Measurements from ENCODE around the gene CARTPT. TPM values are rescaled to one million over a fixed set of nuclear protein-coding genes. Genes with fewer than 3 reads are reported as not detected.

Gene CARTPT
- not detected for total RNA-seq
- not detected for polyA plus RNA-seq
- total RNA-seq = 0 to 0.07 (median 0) reads per million in 6 experiments

DNA sequence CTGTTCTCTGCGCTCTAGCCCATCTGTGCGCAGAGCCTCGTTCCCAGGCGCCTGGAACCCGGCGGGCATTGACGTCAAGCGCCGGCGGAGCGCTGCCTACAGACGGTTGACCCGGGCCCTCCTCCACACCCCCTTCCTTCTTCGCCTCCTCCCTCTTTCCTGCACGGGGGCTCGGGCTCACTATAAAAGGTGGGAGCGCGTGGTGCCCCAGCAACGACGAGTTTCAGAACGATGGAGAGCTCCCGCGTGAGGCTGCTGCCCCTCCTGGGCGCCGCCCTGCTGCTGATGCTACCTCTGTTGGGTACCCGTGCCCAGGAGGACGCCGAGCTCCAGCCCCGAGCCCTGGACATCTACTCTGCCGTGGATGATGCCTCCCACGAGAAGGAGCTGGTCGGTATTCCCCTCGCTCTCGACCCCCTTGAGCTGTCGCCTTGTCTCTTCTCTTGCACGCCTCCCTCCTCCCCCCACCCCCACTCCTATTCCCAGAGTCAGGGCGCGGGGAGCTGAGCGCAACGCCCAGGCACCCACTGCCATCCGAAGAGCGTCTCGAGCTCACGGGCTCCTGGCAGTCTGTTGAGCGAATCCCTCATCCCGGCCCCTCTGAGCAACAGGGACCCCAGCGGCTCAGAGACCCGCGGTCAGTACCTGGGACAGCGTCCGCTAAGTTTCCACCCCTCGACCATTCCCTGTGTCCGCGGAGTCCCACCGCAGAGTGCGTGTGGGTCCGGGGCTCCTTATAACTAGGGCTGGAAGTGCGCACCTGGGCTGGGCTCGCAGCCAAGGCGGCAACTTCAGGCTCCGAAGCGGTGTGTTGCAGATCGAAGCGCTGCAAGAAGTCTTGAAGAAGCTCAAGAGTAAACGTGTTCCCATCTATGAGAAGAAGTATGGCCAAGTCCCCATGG lies at the start of gene CARTPT:
Gene CARTPT (plus strand): TSS at position 213 of the 902 bp plus-strand sequence. CDS start 19 bp downstream, at position 232.
- Mint-ChIP-seq H3K27me3 (peaks cover 49 to 75% (median 57%) of the 10 kb centered on the region in 5 donors), H3K4me3 (no peak within 1 kb of the TSS), H3K27ac (no peak within 1 kb of the TSS), H3K36me3 (no peaks in the 10 kb centered on the region), H3K9me3 (peaks cover 0 to 4% (median 0%) of the 10 kb centered on the region in 9 donors), H3K4me1 (peaks cover 0 to 8% (median 5%) of the 10 kb centered on the region in 4 donors)
- ATAC-seq (no peak), DNase-seq (no peak)
- POLR2A ChIA-PET = no interaction called here

DNA sequence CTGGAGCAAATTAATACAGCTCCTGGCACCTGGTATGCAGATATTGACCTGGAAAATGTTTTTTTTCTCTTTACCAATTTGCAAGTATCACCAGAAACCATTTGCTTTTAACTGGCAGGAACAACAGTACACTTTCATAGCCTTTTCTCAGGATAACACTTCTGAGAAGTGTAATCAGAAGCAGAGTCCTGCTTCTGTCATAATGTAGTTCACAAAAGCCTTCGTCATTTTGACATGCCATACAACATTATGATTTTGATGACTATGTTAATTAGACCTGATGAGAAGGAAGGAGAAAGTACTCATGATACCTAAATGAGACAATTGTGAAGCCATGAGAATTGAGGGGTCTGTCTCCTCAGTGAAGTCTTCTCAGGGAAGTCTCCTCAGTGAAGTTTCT lies 41.1 kb upstream of the CARTPT start:
- ATAC-seq (no peak), DNase-seq (no peak)
- Mint-ChIP-seq H3K4me3 (no peak overlapping the region), H3K36me3 (no peaks in the 10 kb centered on the region), H3K27me3 (peaks cover 22 to 44% (median 30%) of the 10 kb centered on the region in 5 donors), H3K27ac (no peak overlapping the region), H3K4me1 (no peaks in the 10 kb centered on the region), H3K9me3 (peaks cover 0 to 11% (median 2%) of the 10 kb centered on the region in 9 donors)
- POLR2A ChIA-PET = no interaction called here

- H3K27ac Mint-ChIP-seq = no peak overlapping the region
- no peak for ATAC-seq
- H3K36me3 Mint-ChIP-seq = peaks cover 0 to 12% (median 0%) of the 10 kb centered on the region in 3 donors
- no peak for DNase-seq
- H3K27me3 Mint-ChIP-seq = peaks cover 22 to 62% (median 43%) of the 10 kb centered on the region in 5 donors
- POLR2A ChIA-PET = no interaction called here
- H3K4me3 Mint-ChIP-seq = no peak overlapping the region
- H3K9me3 Mint-ChIP-seq = peaks cover 0 to 14% (median 10%) of the 10 kb centered on the region in 9 donors
- H3K4me1 Mint-ChIP-seq = no peaks in the 10 kb centered on the region
Observed at GRCh38 chr5:71679714-71680113, 39.4 kb upstream of the CARTPT start.

- peaks cover 25 to 65% (median 49%) of the 10 kb centered on the region in 5 donors for H3K27me3 Mint-ChIP-seq
- H3K9me3 Mint-ChIP-seq = peaks cover 2 to 21% (median 15%) of the 10 kb centered on the region in 9 donors
- H3K4me3 Mint-ChIP-seq = no peak overlapping the region
- H3K27ac Mint-ChIP-seq = no peak overlapping the region
- no peak for DNase-seq
- POLR2A ChIA-PET = interaction anchor here (0.6 kb wide), 1 partner anchor 111 kb away, joined by 3 read pairs; no protein-coding TSS in a partner anchor
- H3K36me3 Mint-ChIP-seq = peaks cover 0 to 20% (median 6%) of the 10 kb centered on the region in 3 donors
- no peaks in the 10 kb centered on the region for H3K4me1 Mint-ChIP-seq
- no peak for ATAC-seq
Observed at GRCh38 chr5:71680510-71680909, 38.6 kb upstream of the CARTPT start.

GRCh38 chr5:71681296-71681695 lies 37.8 kb upstream of the CARTPT start:
- ATAC-seq = no peak
- H3K27me3 Mint-ChIP-seq = peaks cover 27 to 68% (median 48%) of the 10 kb centered on the region in 5 donors

DNA sequence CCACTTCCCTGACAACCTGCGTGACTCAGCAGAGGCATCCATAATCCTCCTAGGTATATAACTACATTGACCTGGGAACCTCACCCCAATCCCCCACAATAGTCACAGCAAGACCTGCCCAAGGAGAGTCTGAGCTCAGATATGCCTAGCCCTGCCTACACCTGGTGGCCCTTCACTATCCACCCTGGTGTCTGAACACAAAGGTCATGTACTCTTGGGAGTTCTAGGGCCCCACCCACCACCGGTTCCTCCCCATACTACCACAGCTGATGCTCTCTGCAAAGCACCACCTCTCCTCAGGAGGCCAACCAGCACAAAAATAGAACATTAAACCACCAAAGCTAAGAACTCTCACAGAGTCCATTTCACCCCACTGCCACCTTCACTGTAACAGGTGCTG lies 34.8 kb upstream of the CARTPT start:
- Mint-ChIP-seq H3K27ac (no peak overlapping the region), H3K9me3 (peaks cover 4 to 32% (median 23%) of the 10 kb centered on the region in 9 donors), H3K27me3 (peaks cover 28 to 68% (median 54%) of the 10 kb centered on the region in 5 donors), H3K36me3 (peaks cover 0 to 25% (median 13%) of the 10 kb centered on the region in 3 donors), H3K4me1 (no peaks in the 10 kb centered on the region), H3K4me3 (no peak overlapping the region)
- DNase-seq (no peak), ATAC-seq (no peak)
- POLR2A ChIA-PET = no interaction called here

More at GRCh38 chr5:71681296-71681695, 37.8 kb upstream of the CARTPT start:
- H3K27ac Mint-ChIP-seq = no peak overlapping the region
- peaks cover 0 to 25% (median 13%) of the 10 kb centered on the region in 3 donors for H3K36me3 Mint-ChIP-seq
- POLR2A ChIA-PET = interaction anchor here (0.6 kb wide), 1 partner anchor 111 kb away, joined by 3 read pairs; no protein-coding TSS in a partner anchor
- no peak overlapping the region for H3K4me3 Mint-ChIP-seq
- H3K4me1 Mint-ChIP-seq = no peaks in the 10 kb centered on the region
- no peak for DNase-seq
- peaks cover 2 to 29% (median 18%) of the 10 kb centered on the region in 9 donors for H3K9me3 Mint-ChIP-seq

DNA sequence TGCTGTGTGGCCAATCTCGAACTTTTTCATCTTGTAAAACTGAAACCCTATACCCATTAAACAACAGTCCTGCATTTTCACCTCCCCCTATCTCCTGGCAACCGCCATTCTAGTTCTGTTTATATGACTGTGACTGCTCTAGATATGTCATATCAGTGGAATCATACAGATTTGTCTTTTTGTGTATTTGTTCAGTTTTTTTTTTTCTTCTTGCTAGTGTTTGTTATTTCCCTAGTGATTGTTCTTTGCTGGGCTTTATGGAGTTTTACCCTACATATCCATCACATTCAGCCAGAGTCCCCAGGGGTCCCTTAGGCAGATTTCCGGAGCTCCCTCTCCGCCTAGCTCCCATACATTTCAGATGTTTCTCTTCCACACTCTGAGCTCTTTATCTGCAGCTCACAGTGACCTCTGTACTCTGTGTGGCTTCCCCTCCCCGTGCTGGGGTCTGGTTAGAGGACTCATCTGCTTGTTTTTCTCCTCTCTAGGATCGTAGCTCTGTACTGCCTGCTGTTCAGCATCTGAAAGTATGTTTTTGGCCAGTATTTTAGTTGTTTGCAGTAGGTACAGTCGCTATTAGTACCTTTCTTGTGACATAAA lies 25.1 kb upstream of the CARTPT start:
- Mint-ChIP-seq H3K27me3 (peaks cover 0 to 12% (median 3%) of the 10 kb centered on the region in 5 donors), H3K36me3 (peaks cover 0 to 13% (median 9%) of the 10 kb centered on the region in 3 donors), H3K4me3 (no peak overlapping the region), H3K27ac (no peak overlapping the region), H3K9me3 (peaks cover 0 to 18% (median 7%) of the 10 kb centered on the region in 9 donors), H3K4me1 (peaks cover 3 to 16% (median 6%) of the 10 kb centered on the region in 4 donors)
- POLR2A ChIA-PET = no interaction called here
- DNase-seq (no peak), ATAC-seq (no peak)

- H3K27me3 Mint-ChIP-seq = peaks cover 0 to 12% (median 4%) of the 10 kb centered on the region in 5 donors
- H3K4me1 Mint-ChIP-seq = peaks cover 3 to 16% (median 6%) of the 10 kb centered on the region in 4 donors
- H3K36me3 Mint-ChIP-seq = peaks cover 0 to 13% (median 9%) of the 10 kb centered on the region in 3 donors
- ATAC-seq (no peak), DNase-seq (no peak)
- POLR2A ChIA-PET = no interaction called here
- H3K4me3 Mint-ChIP-seq = no peak overlapping the region
- peaks cover 0 to 18% (median 7%) of the 10 kb centered on the region in 9 donors for H3K9me3 Mint-ChIP-seq
- no peak overlapping the region for H3K27ac Mint-ChIP-seq
Observed at GRCh38 chr5:71695071-71695470, 24.0 kb upstream of the CARTPT start.

- peaks cover 0 to 13% (median 9%) of the 10 kb centered on the region in 3 donors for H3K36me3 Mint-ChIP-seq
- H3K4me1 Mint-ChIP-seq = peaks cover 3 to 16% (median 6%) of the 10 kb centered on the region in 4 donors
- peaks cover 0 to 18% (median 7%) of the 10 kb centered on the region in 9 donors for H3K9me3 Mint-ChIP-seq
- POLR2A ChIA-PET = no interaction called here
- no peak overlapping the region for H3K4me3 Mint-ChIP-seq
- no peak for ATAC-seq
- H3K27me3 Mint-ChIP-seq = peaks cover 0 to 12% (median 4%) of the 10 kb centered on the region in 5 donors
- no peak for DNase-seq
- H3K27ac Mint-ChIP-seq = no peak overlapping the region
Observed at GRCh38 chr5:71695595-71695994, 23.5 kb upstream of the CARTPT start.

DNA sequence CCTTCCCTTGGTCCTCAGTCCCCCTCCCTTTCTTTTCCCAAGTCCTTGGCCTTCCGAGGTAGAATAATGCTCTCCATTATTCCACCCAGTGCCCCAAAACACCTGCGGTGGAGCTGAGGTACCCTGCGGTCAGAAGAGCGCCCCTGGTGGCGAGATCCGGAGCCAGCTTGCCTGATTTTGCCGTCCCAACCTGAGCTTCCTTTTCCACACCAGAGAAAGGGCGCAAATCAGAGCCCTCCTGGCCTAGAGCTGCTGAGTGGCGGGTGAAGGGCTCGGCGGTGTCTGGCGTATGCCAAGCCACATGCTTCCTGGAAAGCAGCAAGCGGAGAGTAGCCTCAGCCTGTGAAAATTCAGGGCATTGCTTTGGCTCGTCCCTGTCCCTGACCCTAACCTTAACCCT lies 21.1 kb upstream of the CARTPT start:
- POLR2A ChIA-PET = no interaction called here
- DNase-seq (no peak), ATAC-seq (no peak)
- H3K4me3 Mint-ChIP-seq = peak overlapping the region in 6 of 10 donors; percentile 1 to 67 (median 38)
- peaks cover 0 to 13% (median 9%) of the 10 kb centered on the region in 3 donors for H3K36me3 Mint-ChIP-seq
- peaks cover 0 to 18% (median 7%) of the 10 kb centered on the region in 9 donors for H3K9me3 Mint-ChIP-seq
- H3K27me3 Mint-ChIP-seq = peaks cover 2 to 16% (median 6%) of the 10 kb centered on the region in 5 donors
- peaks cover 2 to 16% (median 6%) of the 10 kb centered on the region in 4 donors for H3K4me1 Mint-ChIP-seq
- peak overlapping the region in 1 of 10 donors; percentile 49 for H3K27ac Mint-ChIP-seq

DNA sequence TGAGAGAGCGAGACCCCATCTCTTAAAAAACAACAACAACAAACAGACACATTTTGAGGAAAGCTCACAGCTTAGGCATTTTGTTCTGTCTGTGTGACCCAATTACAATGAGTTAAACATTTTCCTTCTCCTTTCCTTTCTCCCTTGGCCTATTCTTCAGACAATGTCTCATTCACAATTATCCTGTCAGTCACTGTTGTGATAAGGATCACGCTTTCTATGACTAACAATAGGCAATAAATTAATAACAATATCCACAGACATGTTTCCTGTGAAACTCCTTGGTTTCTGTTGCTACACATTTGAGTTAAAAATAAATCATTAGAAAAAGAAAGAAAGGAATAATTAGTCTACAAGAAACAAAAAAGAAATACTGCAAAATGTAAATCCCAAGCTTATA lies 19.8 kb upstream of the CARTPT start:
- POLR2A ChIA-PET = no interaction called here
- H3K36me3 Mint-ChIP-seq = peaks cover 0 to 13% (median 9%) of the 10 kb centered on the region in 3 donors
- H3K9me3 Mint-ChIP-seq = peaks cover 0 to 18% (median 7%) of the 10 kb centered on the region in 9 donors
- no peak overlapping the region for H3K27ac Mint-ChIP-seq
- peaks cover 2 to 13% (median 6%) of the 10 kb centered on the region in 4 donors for H3K4me1 Mint-ChIP-seq
- no peak for ATAC-seq
- no peak overlapping the region for H3K4me3 Mint-ChIP-seq
- peaks cover 5 to 13% (median 10%) of the 10 kb centered on the region in 5 donors for H3K27me3 Mint-ChIP-seq
- DNase-seq = no peak

DNA sequence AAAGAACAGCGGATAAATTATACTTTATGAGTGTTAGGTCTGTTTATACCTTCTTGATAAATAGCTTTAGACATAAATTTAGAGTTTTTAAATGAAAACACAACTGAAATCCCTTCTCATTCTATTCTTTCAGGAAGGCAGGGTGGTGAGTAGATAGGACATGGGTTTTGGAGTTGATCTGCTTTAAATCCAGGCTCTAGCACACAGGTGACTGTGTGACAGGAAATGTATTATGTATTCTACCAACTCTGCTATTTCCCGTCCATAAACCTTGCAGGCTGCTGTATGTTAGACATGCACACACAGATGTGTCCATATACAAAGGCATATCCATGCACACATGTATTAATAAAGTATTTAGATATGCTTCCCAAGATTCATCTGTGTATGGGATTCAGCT lies 19.3 kb upstream of the CARTPT start:
- Mint-ChIP-seq H3K4me1 (peaks cover 2 to 9% (median 6%) of the 10 kb centered on the region in 4 donors), H3K27me3 (peaks cover 7 to 14% (median 10%) of the 10 kb centered on the region in 5 donors), H3K9me3 (peaks cover 0 to 18% (median 7%) of the 10 kb centered on the region in 9 donors), H3K4me3 (no peak overlapping the region), H3K36me3 (peaks cover 0 to 13% (median 9%) of the 10 kb centered on the region in 3 donors), H3K27ac (no peak overlapping the region)
- POLR2A ChIA-PET = no interaction called here
- DNase-seq (no peak), ATAC-seq (no peak)

Data from naive thymus-derived CD8-positive, alpha-beta T cell (primary cell).